Measurements from ENCODE around the gene ZNF516.

The ZNF516 gene

DNA sequence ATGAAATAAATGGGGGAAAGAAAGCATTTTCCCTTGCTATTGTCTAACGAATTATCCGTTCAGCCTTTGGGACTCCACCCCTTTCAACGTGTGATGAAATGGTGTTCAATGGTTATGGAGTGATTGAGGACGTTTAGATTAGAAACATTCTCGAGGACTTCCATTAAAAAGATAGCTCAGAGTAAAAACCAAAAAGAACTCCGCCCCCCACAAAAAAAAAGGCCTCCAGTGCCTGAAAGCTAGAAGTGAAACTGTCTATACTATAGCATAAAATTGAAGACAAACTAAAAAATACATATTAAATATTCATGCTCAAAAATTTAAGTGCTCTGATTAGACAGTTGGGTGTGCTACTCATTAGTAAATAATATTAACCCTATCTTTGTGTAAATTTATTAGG is 3.0 kb upstream of the ZNF516 start:
- Histone ChIP-seq H3K9me3 (ENCODE audit: control insufficient read depth in 1 of 2, low read length in 2 of 2) (no peaks in the 10 kb centered on the region), H3K27me3 (ENCODE audit: control insufficient read depth in 1 of 2, insufficient read depth in 2 of 2, low read length in 2 of 2) (no peaks in the 10 kb centered on the region), H3K4me3 (ENCODE audit: low read depth in 1 of 2, low read length in 2 of 2) (no peak overlapping the region), H3K36me3 (ENCODE audit: control insufficient read depth in 1 of 2, insufficient read depth in 2 of 2, low read length in 2 of 2) (no peaks in the 10 kb centered on the region), H3K27ac (ENCODE audit: low read depth, low read length) (no peak overlapping the region), H3K9ac (ENCODE audit: low read depth in 1 of 2, low read length in 2 of 2) (no peak overlapping the region), H3K4me1 (ENCODE audit: control insufficient read depth in 1 of 2, insufficient read depth in 2 of 2, low read length in 2 of 2) (no peaks in the 10 kb centered on the region)

DNA sequence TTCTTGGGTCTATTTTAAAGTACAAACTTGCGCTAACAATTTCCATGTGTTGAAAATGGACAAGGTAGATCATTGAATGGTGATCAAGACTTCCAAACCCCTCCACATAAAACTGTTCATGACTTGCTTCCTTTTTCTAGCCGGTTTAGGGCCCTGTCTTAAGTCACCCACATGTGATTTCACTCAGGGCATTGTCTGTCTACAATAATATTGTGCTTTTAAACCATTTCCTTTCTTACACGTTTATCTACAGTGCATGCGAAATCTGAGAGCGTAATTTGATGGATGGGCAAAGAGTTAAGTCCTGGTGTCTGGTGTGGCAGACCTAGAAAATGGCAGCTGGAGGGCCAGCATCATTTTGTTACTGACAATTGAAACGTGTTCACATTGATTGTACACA is 2.0 kb upstream of the ZNF516 start:
- Histone ChIP-seq H3K36me3 (ENCODE audit: control insufficient read depth in 1 of 2, insufficient read depth in 2 of 2, low read length in 2 of 2) (no peaks in the 10 kb centered on the region), H3K27ac (ENCODE audit: low read depth, low read length) (no peak overlapping the region), H3K4me3 (ENCODE audit: low read depth in 1 of 2, low read length in 2 of 2) (no peak overlapping the region), H3K9me3 (ENCODE audit: control insufficient read depth in 1 of 2, low read length in 2 of 2) (no peaks in the 10 kb centered on the region), H3K4me1 (ENCODE audit: control insufficient read depth in 1 of 2, insufficient read depth in 2 of 2, low read length in 2 of 2) (peaks cover 0 to 6% of the 10 kb centered on the region in 2 donors), H3K9ac (ENCODE audit: low read depth in 1 of 2, low read length in 2 of 2) (no peak overlapping the region), H3K27me3 (ENCODE audit: control insufficient read depth in 1 of 2, insufficient read depth in 2 of 2, low read length in 2 of 2) (no peaks in the 10 kb centered on the region)

DNA sequence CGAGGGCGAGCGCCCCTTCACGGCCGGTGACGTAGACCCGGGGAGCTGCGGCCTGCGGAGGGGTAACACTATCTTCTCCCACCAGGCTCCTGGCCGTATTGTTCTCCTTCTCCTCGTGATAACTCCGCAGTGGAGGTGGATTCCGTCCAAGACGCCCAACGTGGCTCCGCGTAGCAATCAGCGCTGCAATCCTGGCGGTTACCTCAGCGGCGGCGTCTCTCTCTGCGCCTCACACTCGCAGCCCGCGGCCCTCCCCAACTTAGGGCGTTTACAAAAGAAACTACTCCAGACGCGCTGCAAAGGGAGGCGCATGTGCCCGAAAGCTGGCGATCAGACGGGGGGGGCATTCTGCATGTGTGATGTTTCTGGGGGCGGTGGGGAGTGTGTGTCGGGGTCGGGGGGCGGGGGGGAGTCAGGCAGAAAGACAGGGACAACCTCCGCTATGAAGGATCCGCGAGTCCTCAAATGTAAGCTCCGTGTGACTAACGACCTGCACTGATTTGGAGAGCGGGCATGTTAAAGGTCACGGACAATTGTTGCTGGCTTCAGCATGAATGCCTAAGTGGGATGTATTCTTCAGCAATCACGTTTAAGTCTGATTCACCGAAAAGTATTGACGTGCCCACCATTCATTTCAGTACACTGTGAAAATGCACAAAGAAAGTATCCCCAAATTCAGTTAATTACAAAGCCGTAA is 1.3 kb upstream of the ZNF516 start:
- Histone ChIP-seq H3K4me3 (ENCODE audit: low read depth in 1 of 2, low read length in 2 of 2) (peak overlapping the region; percentile 56 to 86), H3K9me3 (ENCODE audit: control insufficient read depth in 1 of 2, low read length in 2 of 2) (no peaks in the 10 kb centered on the region), H3K27me3 (ENCODE audit: control insufficient read depth in 1 of 2, insufficient read depth in 2 of 2, low read length in 2 of 2) (no peaks in the 10 kb centered on the region), H3K27ac (ENCODE audit: low read depth, low read length) (peak overlapping the region; percentile 62), H3K9ac (ENCODE audit: low read depth in 1 of 2, low read length in 2 of 2) (no peak overlapping the region), H3K4me1 (ENCODE audit: control insufficient read depth in 1 of 2, insufficient read depth in 2 of 2, low read length in 2 of 2) (peaks cover 0 to 10% of the 10 kb centered on the region in 2 donors), H3K36me3 (ENCODE audit: control insufficient read depth in 1 of 2, insufficient read depth in 2 of 2, low read length in 2 of 2) (no peaks in the 10 kb centered on the region)

DNA sequence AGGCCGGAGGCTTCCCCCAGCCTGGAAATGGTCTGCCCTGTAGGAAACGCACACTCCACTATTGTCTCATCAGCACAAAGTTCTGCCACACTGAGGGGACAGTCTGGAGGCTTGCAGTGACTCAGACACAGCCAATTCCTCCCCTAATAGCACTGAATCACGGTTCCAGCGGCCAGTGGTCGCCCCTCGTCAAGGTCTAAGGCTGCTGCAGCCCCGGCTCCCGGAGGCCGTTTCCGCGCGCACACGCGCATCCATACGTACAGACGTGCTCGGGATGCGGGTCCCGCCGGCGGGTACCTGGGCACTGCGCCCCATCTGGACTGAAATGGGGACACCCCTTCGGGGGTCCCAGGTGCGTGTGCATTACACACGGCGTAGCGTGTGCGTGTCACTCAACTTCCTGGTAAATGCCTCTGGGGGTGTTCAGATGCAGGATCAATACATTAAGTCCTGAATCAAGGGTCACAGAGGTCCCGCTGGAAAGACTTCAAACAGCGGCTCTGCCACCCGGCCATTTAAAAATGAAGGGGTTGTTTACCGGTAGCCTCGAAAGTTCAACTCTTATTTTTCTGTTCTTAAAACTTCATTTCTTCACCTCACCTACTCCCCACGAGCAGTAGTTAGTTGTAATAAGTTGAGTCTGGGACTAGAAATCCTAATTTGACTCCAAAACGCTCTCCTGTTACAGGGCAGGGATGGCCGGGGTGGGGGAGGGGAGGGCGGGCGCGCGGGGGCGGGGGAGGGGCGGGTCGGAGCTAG is 572 bp upstream of the ZNF516 start:
- Histone ChIP-seq H3K27me3 (ENCODE audit: control insufficient read depth in 1 of 2, insufficient read depth in 2 of 2, low read length in 2 of 2) (no peaks in the 10 kb centered on the region), H3K9me3 (ENCODE audit: control insufficient read depth in 1 of 2, low read length in 2 of 2) (no peaks in the 10 kb centered on the region), H3K36me3 (ENCODE audit: control insufficient read depth in 1 of 2, insufficient read depth in 2 of 2, low read length in 2 of 2) (no peaks in the 10 kb centered on the region), H3K4me3 (ENCODE audit: low read depth in 1 of 2, low read length in 2 of 2) (peak overlapping the region; percentile 75 to 86), H3K9ac (ENCODE audit: low read depth in 1 of 2, low read length in 2 of 2) (peak overlapping the region; percentile 55 to 73), H3K4me1 (ENCODE audit: control insufficient read depth in 1 of 2, insufficient read depth in 2 of 2, low read length in 2 of 2) (peaks cover 0 to 10% of the 10 kb centered on the region in 2 donors), H3K27ac (ENCODE audit: low read depth, low read length) (no peak overlapping the region)

DNA sequence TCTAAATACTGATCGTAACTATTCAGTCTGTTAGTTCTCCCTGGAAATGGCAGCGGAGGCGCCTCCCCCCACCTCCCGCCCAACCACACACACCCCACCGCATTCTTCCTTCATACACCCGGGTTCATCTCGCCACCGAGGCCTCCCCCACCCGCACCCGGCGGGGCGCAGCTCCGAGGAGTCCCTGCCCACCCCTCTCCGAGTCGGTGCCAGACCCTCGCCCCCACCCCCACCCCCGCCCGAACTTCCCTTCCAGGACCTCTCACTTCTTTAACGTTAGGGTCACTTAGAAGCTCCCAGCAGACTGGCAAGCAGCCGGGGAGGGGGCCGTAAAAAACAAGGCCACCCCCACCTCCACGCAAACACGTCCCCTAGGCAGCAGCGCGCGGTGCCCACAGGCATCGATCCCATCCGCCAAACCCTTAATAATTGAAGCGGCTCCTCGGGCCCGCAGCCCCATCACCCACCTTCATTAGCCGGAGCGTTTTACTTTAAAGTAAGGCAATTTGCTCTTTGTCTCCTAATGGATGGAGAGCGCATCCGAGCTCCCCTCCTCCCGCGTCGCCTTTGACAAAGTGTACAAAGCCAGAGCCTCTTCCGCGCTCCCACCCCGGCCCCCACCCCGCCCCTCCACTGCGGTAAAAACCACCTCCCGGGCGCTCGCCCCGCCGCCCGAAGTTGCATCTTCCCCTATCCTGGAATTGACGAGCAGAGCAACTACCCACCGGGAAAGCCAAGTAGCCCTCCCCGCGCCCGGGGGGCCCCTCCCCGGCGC is 624 bp downstream of the ZNF516 start:
- Histone ChIP-seq H3K9me3 (ENCODE audit: control insufficient read depth in 1 of 2, low read length in 2 of 2) (no peaks in the 10 kb centered on the region), H3K36me3 (ENCODE audit: control insufficient read depth in 1 of 2, insufficient read depth in 2 of 2, low read length in 2 of 2) (no peaks in the 10 kb centered on the region), H3K4me1 (ENCODE audit: control insufficient read depth in 1 of 2, insufficient read depth in 2 of 2, low read length in 2 of 2) (peaks cover 11 to 20% of the 10 kb centered on the region in 2 donors), H3K9ac (ENCODE audit: low read depth in 1 of 2, low read length in 2 of 2) (peak overlapping the region; percentile 74 to 78), H3K27ac (ENCODE audit: low read depth, low read length) (peak overlapping the region; percentile 43), H3K27me3 (ENCODE audit: control insufficient read depth in 1 of 2, insufficient read depth in 2 of 2, low read length in 2 of 2) (no peaks in the 10 kb centered on the region), H3K4me3 (ENCODE audit: low read depth in 1 of 2, low read length in 2 of 2) (peak overlapping the region; percentile 81 to 84)

DNA sequence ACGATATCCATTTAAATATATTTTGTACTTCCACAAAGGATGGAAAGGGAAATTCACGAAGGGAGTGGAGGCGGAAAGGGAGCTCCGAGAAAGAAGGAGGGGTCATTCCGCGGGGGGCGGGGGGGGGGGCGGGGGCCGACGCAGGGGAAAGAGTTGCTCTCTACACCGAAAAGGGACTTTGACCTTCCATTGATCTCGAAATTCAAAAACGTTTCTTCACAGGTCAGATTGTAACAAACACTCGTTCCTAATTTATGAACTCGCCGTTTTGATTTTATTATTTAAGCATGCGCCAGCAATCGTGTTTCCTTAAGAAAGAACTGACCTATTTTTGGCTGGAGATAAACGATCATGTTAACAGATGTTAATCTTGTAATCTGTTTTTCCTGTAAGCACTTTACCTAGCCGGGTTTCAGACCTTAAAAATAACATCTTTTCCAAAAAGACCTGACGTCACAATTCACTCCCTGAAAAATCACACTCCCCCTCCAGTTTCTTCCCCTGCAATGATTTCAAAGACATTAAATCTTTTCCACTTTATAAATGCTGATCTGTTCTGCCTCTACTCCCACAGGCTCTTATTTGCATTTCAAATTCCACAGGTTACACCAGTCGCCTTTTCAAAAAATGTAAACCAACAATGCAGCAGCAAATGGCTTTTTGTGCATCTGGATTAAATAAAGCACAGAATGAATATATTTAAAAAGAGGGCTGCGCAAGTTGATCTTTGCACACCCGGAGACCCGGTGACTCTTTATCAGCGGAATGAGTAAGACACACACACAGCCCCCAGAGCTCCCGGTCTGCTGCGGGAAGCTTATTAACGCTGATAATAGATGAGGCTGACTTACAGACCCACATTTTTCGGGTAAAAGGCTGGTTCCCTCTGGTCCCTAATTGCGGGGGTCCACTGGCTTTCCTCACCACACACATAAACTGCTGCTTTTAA is 1.6 kb downstream of the ZNF516 start:
- H3K36me3 ChIP-seq (ENCODE audit: control insufficient read depth in 1 of 2, insufficient read depth in 2 of 2, low read length in 2 of 2) = no peaks in the 10 kb centered on the region
- H3K4me3 ChIP-seq (ENCODE audit: low read depth in 1 of 2, low read length in 2 of 2) = peak overlapping the region; percentile 81 to 84
- H3K4me1 ChIP-seq (ENCODE audit: control insufficient read depth in 1 of 2, insufficient read depth in 2 of 2, low read length in 2 of 2) = peaks cover 14 to 20% of the 10 kb centered on the region in 2 donors
- H3K9me3 ChIP-seq (ENCODE audit: control insufficient read depth in 1 of 2, low read length in 2 of 2) = no peaks in the 10 kb centered on the region
- H3K27me3 ChIP-seq (ENCODE audit: control insufficient read depth in 1 of 2, insufficient read depth in 2 of 2, low read length in 2 of 2) = no peaks in the 10 kb centered on the region
- peak overlapping the region; percentile 82 for H3K27ac ChIP-seq (ENCODE audit: low read depth, low read length)
- peak overlapping the region; percentile 73 to 78 for H3K9ac ChIP-seq (ENCODE audit: low read depth in 1 of 2, low read length in 2 of 2)

DNA sequence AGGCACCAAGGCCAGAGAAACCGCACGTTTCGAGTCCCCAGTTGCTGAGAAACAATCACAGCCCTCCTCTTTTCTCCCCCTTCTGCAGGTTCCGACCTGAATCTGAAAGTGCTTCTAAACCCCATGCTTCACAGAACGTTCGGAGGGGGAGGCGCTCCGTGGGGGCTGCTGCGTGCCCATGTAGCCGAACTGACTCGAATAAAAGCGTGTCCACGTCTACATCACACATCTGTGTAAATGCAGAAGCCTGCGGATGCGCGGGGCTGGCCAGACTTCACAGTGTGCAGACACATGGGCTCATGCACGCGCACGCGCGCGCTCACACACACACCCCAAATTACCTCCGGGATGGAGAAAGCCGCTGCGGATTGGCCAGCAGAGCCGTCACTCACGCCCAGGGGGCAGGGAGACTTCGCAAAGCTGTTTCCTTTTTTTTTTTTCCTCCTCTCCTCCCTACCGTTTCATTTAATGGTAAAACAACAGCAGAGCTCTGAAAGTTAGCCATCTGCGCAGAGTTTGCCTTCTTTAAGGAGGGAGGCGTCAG is 2.3 kb downstream of the ZNF516 start:
- Histone ChIP-seq H3K9me3 (ENCODE audit: control insufficient read depth in 1 of 2, low read length in 2 of 2) (no peaks in the 10 kb centered on the region), H3K27ac (ENCODE audit: low read depth, low read length) (peak overlapping the region; percentile 82), H3K4me3 (ENCODE audit: low read depth in 1 of 2, low read length in 2 of 2) (peak overlapping the region; percentile 81 to 84), H3K27me3 (ENCODE audit: control insufficient read depth in 1 of 2, insufficient read depth in 2 of 2, low read length in 2 of 2) (no peaks in the 10 kb centered on the region), H3K36me3 (ENCODE audit: control insufficient read depth in 1 of 2, insufficient read depth in 2 of 2, low read length in 2 of 2) (no peaks in the 10 kb centered on the region), H3K9ac (ENCODE audit: low read depth in 1 of 2, low read length in 2 of 2) (peak overlapping the region; percentile 73 to 78), H3K4me1 (ENCODE audit: control insufficient read depth in 1 of 2, insufficient read depth in 2 of 2, low read length in 2 of 2) (peaks cover 21% of the 10 kb centered on the region in 2 donors)

DNA sequence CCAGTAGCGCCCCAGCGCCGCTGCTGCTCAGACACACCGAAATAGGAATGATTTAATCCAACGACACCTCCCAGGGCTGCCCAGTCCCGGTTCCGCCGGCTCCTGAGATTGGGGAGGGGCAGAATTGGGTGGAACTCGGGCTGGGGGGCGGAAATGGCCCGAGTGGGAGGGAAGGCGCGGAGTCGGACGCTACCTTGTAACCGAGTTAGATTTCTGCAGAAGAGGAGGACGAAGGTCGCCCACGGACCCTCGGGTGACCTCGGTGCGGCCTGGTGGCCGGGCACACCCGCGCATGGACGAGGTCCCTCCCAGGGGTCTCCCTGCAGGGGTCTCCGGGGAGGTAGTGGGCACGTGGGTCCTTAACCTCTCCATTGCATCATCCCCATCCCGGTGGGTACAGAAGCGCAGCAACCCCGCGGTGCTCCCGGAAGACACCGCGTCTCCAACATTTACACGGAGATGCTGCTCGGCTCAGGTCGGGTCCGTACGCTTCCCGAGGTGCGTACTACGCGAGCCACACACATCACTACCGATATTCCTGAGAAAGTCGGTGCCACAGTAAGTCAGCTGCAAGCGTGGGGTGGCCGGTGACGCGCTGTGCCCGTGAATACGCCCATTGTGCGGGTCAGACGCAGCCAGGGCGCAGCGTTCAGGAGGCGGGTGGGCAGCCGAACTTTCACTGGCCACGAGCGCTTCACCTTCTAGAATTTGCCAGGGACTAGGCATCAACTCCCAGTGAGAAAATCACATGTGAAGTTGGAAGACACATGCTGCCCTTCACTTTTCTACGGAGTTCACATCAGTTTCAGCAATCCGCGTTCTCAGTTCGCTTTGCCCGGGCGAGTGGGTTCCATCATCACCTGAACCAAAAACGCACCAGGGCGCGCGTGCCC is 3.0 kb downstream of the ZNF516 start:
- peak overlapping the region; percentile 82 for H3K27ac ChIP-seq (ENCODE audit: low read depth, low read length)
- no peaks in the 10 kb centered on the region for H3K9me3 ChIP-seq (ENCODE audit: control insufficient read depth in 1 of 2, low read length in 2 of 2)
- H3K4me3 ChIP-seq (ENCODE audit: low read depth in 1 of 2, low read length in 2 of 2) = peak overlapping the region; percentile 81 to 84
- peak overlapping the region; percentile 73 to 78 for H3K9ac ChIP-seq (ENCODE audit: low read depth in 1 of 2, low read length in 2 of 2)
- H3K27me3 ChIP-seq (ENCODE audit: control insufficient read depth in 1 of 2, insufficient read depth in 2 of 2, low read length in 2 of 2) = no peaks in the 10 kb centered on the region
- H3K36me3 ChIP-seq (ENCODE audit: control insufficient read depth in 1 of 2, insufficient read depth in 2 of 2, low read length in 2 of 2) = no peaks in the 10 kb centered on the region
- H3K4me1 ChIP-seq (ENCODE audit: control insufficient read depth in 1 of 2, insufficient read depth in 2 of 2, low read length in 2 of 2) = peaks cover 22 to 24% of the 10 kb centered on the region in 2 donors

DNA sequence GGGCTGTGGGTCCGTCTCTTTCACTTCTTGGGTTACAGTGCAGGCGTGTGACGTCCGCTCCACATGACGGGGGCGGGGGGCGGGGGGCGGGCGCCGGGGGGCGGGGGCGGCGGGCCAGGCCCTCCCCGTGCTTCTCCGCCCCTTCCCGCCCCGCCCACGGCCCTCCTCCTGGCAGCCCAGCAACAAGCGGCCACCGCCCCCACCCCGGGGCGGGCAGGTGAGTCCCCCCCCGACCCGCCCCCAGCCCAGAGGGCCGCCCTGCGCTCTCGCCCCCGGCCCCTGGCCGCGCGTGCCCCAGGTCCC is 3.6 kb downstream of the ZNF516 start:
- no peaks in the 10 kb centered on the region for H3K27me3 ChIP-seq (ENCODE audit: control insufficient read depth in 1 of 2, insufficient read depth in 2 of 2, low read length in 2 of 2)
- H3K9me3 ChIP-seq (ENCODE audit: control insufficient read depth in 1 of 2, low read length in 2 of 2) = no peaks in the 10 kb centered on the region
- peaks cover 22 to 24% of the 10 kb centered on the region in 2 donors for H3K4me1 ChIP-seq (ENCODE audit: control insufficient read depth in 1 of 2, insufficient read depth in 2 of 2, low read length in 2 of 2)
- peak overlapping the region; percentile 73 to 78 for H3K9ac ChIP-seq (ENCODE audit: low read depth in 1 of 2, low read length in 2 of 2)
- H3K4me3 ChIP-seq (ENCODE audit: low read depth in 1 of 2, low read length in 2 of 2) = peak overlapping the region; percentile 81 to 84
- peak overlapping the region; percentile 82 for H3K27ac ChIP-seq (ENCODE audit: low read depth, low read length)
- no peaks in the 10 kb centered on the region for H3K36me3 ChIP-seq (ENCODE audit: control insufficient read depth in 1 of 2, insufficient read depth in 2 of 2, low read length in 2 of 2)
